HG03060 (cell line): ENCODE measurements around the gene LRRC2.
"Not testable (repeated sequence)": the region's sequence is repeated elsewhere in the genome, so short reads cannot be mapped to it uniquely, and the experiment has no call there.

Source experiments
- ATAC-seq: cut with Tn5 transposase; IDR thresholded peaks from one replicate; pipeline ENCODE4 v1.9.1; 2021; ENCODE audit warnings: low read depth, moderate number of reproducible peaks; ENCODE audit not compliant: unreplicated experiment

Gene LRRC2

DNA sequence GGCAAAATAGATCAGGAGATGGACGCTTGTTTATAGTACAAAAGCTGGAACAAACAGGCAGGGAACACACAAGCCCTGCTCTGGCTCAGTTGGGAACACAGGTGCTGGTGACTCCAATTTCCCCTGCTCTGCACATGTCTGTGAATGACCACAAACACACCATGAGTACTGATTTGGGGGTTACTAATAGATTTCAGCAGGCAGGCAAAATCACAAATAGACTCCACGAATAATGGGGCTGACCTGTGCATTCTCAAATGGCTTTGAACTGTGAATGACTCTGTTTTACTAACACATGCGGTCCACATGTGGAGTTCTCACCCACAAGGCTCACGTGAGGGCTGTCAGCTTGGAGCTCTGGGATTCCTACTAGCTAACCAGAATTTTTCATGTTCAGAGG is 64.4 kb downstream of the LRRC2 start:
- ATAC-seq = no peak

DNA sequence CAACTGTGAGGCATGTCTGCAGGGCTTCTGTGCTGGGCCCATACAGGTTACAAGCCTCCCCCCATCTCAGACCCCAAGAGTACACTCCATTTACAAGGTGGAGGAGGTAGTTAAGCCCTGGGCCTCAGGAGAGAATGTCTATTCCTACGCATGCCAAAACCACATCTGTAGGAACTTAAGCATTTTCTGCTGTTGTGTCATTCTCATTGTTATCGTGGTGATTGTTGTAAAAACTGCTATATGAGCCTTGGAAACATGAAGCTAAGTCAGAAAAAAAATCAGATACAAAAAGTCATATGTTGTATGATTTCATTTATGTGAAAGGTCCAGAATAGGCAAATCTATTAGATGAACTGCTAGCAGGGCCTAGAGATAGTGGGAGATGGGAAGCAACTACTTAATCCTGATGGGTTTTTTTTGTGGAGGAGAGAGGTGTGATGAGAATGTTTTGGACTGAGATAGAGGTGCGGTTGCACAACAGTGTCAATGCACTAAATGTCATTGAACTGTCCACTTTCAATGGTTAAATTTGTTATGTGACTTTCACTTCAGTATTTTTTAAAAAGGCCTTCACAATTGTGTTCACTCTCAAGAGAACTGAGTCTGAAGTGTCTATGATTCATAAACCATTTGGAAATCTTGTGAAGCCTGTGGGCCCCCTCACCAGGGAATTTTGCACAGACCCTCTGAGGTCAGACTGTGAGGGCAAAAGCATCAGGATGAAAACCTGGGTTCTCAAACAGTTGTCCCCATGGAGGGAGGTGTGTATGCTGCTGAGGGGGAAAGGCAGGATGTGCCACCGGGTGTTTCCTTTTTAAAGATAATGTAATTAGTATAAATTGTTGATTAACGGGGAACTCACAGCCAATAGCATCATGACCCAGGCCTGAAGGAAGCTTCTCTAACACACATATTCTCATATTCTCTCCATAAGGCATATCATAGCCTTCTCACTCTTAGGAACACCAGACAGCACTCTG is 65.2 kb downstream of the LRRC2 start:
- ATAC-seq = no peak

DNA sequence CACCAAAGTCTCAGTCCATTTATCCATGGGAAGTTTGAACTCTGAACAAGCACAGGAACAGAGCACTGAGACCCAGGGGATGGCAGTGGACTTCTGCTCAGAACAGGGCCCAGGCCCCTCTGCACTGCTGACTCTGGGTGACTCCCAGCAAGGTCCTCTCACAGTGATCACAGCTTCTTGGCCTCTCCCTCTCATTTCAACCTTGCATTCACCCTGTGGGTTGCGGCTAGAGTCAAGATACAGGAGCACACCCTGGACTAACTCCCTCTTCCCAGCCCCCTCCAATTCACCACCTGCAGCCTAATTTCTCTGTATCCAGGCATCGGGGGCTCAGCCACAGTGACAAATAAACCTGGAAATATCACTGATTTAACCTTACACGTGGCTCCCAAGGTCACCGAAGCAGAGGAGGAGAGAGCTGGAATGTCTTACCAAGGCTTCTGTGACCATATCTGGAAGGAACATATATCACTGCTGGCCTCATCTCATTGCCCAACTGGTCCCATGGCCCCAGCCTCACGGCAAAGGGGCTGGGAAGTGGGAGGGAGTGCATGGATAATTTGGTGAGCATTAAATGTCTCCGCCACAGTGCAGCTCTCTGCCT is 67.1 kb downstream of the LRRC2 start:
- no peak for ATAC-seq

DNA sequence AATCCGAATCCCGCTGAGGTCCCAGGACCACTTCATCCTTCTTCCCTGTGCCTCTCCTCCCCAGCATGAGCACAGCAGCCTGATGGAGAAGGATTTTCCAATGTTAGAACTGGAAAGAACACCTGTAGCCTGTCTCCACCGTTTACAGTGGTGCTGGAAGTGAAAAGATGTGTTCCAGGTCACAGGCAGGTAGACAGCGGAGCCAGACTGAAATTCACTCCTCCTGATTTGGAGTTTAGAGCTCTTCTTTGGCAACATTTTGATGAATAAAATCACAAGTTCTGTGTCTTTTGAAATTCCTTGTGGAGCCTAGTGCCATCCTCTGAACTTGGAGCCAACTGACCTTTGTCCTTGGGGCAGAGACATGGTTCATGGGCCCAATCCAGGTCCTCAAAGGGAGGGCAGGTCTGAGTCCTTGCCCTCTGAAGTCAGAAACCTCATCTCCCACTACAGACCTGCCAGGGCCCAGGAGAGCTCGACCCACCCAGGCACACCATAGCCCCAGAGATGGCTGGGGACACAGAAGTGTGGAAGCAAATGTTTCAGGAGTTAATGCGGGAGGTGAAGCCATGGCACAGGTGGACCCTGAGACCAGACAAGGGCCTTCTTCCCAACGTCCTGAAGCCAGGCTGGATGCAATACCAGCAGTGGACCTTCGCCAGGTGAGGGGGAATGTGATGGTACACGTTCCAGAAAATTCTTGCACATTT is 68.4 kb downstream of the LRRC2 start, which contains the start of gene RTP3:
RTP3 (plus strand) TSS at position 421 of the 710 bp plus-strand sequence; CDS start at position 508, 87 bp downstream.
- ATAC-seq = no peak

DNA sequence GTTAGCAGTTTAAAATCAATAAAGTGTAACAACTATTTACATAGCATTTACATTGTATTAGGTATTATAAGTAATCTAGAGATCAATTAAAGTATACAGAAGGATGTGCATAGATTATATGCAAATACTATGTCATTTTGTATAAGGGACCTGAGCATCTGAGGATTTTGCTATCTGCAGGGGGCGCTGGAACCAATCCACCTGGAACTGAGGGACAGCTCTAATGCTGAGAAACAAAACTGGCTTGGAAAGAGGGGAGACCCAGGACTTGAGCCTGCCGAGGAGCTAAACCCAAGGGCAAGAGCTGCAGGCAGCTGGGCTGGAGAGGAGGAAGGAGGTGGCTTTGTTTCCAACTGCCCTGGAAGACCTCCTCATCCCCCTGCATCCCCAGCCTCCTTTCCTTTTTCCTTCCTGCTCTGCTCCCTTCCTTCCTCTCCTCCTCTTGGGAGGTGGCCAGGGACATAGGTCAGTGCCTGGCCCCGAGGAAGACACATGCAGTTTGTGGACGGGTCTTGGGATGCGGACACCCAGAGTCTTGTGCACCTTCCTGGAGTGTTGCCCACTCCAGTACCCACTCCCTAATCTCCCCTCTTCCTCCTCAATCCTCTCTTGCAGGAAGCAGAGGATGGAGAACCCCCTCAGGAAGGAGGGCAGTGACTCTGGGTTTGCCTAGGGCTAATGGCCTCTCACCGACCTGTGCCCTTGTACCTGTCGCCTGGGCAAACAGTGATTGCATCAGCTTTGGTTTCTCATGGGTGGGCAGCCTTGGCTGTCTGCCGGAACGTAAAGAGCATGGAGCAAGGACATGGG is 69.2 kb downstream of the LRRC2 start:
- no peak for ATAC-seq

DNA sequence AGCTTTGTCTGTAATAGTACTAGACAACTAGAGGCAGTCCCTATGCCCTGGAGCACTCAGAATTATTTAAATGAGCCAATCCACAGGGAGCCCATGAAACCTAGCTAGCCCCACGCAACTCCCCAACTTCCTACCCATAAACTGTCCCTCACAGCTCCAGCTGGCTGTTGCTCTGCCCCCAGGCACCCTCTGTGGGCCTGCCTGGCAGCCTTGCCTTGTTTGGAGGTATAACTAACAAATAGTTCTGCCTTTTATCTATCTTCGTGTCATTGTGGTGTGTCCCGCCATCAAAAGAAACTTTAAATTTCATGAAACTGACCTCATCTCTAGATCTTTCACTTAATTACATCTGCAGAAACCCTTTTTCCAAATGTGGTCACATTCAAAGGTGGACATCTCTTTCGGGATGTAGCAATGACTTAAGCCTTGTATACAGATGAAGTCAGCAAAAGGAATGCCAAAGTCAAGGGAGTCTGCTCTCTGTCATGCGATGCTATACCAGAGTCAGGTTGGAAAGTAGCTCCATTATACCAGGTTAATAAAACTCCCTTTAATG is 70.1 kb downstream of the LRRC2 start:
- ATAC-seq = no peak

DNA sequence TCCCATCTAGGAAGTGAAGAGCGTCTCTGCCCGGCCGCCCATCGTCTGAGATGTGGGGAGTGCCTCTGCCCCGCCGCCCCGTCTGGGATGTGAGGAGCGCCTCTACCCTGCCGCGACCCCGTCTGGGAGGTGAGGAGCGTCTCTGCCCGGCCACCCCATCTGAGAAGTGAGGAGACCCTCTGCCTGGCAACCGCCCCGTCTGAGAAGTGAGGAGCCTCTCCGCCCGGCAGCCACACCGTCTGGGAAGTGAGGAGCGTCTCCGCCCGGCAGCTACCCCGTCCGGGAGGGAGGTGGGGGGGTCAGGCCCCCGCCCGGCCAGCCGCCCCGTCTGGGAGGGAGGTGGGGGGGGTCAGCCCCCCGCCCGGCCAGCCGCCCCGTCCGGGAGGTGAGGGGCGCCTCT is 71.6 kb downstream of the LRRC2 start:
- not testable (repeated sequence) for ATAC-seq

DNA sequence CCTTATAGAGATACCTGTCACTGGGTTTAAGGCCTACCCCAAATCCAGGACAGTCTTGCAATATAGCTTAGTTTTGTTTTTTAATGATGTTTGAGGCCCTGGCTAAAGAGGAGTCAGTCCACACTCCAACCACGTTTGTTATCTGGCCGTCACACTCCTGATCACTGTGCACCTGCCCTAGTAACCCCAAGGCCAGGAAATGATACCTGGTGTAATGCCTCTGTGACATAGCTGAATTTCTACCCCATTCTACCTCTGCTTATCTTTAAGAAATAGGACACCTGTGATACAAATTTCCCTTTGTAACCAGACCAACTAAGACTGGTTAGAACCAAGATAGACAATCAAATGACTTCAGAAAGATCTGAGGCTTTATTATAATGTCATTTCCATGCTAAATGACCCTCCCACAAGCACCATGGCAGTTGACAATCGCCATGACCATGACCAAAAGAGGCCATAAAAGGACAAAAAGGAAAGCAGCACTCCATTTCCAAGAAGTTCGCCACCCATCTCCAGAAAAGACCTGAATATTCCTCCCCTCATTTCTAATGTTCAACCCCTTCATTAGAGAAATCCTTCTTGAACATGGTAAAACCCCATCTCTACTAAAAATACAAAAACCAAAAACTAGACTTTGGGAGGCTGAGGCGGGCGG is 73.1 kb downstream of the LRRC2 start:
- no peak for ATAC-seq

DNA sequence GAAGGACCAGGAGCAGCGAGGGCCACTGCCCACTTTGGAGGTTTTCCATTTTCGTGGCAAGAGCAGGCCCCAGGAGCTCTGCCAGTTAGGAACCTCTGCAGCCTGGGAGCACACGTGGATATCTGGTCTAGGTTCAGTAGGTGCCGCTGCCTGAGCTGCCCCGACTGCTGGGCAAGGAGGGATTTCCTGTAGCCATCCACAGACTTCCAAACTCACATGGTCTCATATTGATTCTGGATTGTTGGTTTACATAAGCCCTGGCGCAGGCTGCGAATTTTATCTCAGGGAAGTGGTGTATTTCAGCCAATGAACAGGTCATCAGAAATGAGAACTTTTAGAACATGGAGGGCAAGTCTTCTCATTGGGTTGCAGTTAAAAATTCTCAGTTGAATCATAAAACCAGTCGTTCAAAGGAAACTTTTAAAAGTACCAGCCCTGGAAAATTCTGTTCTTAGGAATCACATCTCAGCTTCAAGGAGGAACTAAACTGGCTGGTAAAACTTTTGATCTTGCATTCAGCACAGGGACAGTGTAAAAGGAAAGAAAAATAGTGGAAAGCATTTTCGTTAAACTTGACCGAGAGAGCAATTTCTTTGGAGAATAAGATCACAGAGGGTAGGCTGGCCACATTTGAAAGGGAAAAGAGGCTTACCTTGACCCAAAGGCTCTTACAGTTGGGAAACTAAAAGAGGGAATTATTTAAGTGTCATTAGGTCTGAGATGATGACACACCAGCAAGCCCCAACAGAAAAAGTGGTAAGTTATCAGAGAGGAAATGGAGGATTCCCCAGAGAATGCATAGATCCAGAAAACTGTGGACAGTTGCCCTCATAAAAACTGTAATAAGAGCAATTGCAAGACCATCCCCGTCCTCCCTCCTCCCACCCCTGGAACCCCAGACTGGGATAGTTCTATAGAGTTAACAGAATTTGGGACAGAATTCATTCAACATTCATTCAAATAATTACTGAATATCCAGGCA is 74.7 kb downstream of the LRRC2 start:
- no peak for ATAC-seq

DNA sequence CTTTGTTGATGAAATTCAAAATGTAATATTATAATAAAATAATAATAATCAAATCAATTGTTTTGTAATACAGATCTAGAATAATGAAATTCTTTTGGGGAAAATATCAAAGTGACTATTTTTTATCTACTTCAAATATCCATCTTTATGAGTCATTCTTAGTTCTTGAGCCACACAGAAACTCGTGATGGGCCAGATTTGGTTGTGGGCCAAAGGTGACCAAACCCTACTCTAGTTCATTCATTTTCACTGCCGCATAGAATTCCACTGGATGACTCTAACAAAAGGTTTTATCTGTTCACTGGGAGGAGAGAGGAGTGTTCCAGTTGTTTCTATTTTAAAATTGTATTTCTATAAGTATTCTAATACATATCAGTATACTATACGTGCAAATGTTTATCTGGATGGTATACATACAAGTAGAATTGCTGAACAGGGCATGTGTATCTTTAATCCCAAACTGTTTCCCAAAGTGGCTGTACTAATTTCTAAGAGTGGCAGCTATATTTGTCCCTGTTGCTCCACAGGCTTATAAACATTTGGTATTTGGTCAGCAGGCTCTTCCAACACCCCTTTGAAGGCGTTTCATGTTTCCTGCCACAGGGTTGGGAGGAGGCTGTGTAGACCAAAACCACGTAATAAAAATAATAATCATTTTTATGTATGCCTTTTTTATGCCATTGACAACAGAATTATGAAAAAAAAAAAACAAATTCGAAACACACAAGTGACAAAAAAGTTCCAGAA is 75.6 kb downstream of the LRRC2 start:
- no peak for ATAC-seq

DNA sequence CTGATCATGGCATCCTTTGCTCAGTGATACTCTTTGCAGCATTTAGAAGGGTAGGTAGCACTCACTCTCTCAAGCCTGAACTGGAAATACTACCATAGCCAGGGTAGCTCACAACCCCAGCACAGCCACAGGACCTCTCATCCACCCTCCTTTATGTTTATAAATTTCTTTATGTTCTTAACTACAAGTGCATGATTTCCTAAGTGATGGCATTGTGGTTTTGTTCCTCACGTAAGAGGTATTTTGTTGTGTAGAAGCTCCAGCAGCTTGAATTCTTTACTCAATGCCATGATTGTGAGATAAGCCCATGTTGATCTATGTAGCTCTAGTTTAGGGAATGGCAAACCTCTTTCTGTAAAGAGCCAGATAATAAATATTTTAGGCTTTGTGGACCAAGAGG is 76.2 kb downstream of the LRRC2 start:
- no peak for ATAC-seq

DNA sequence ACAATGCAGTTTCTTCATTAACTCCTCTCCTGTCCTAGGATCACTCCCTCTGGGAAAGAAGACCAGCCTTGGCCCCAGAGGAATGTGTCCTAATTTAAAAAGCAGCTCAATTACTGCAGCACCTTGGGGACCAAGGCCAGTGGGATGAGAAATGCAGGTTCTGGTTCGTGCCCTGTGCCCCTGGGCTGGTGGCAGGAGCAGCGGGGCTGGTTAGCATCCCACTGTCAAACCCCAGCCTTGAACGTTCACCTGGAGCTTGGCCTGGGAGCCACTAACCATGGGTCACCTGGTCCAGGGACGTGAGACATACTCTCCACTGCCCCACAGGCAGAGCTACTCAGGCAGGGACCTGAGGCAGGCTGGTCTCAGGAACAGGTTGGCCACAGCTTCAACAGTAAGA is 76.7 kb downstream of the LRRC2 start:
- no peak for ATAC-seq

DNA sequence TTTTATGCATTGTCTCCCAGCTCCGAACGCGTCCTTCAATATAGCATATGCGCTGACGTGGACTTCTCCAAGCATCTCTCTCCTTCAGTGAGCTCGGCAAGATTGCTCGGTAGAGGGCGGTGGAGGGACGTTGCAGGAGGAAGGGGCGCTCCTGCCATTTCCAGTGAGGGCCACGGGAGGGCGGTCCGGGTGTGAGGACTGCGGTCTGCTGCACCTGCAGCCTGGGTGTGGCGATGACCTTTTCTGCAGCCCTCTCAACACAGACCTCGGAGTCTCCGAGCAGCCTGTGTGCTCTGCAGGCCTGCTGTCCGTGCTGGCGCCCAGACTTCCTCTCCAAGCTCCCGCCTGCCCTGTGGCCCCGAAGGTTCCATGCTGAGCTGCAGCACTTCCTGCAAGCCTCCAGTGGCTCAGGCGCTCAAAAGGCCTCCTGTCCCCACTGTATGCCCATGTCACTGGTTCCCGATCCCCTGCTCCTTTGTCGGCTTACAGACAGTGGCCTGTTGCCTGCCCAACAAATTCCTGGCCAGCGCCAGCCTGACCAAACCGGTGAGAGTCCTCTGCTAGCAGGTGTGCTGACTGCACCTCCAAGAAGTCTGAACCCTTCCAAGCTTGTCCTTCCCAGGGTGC is 77.3 kb downstream of the LRRC2 start:
- ATAC-seq = peak; percentile 75

DNA sequence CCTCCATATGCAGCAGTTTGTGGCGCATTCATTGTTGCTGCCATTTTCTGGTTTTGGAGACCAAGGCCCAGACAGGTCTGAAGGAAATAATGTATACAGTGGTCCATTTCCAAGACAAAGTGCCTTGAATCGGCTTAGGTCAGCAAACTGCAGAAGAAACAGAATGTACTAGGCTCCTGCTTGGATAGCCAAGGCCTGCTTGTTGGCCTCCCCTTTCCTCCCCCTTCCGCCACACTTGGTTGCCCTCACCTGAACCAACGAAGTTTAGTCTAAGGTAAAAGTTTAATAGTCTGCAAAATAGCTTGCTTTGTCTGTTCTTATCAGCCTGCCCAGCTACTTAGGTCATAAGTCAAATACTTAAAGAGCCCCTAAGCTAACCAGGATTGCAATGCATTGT is 80.3 kb downstream of the LRRC2 start:
- no peak for ATAC-seq

DNA sequence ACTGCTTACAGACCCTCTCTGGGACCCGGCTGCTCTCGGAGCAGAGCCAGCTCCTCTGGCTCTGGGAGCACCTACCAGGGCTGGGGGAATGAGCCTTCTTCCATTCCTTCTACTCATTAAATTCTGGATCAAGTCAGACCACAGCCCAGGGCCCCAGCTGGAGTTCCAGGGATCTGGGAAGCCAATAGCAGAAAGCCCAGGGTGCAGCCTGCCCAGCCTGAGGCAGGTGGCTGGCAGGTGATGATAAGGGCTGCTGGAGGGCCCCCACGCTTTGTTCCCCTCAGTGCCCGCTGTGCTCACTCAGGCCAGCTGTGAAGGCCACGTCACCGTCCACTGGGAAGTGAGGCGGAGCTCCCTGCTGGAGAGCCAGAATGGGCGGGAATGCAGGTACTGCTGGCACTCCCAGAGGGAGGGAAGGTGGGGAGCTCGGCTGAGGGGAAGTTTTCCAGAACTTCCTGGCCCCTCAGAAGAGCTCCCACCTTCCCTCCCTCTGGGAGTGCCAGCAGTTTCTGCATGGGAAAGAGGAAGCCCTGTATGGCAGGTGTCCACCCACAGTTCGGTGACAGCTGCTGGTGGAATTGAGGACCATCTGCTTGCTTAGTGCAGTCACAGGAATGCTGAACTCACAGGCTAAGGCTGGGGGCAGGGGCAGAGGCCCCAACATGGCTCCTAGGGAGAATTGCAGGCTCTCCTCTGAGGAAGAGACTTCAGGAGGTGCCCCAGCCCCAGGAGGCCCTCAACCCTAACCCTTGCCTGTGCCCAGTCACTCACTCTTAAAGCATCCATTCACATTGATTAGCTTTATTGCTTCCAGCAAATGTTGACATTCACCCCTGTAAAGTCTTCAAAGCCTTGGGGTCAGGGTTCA is 81.0 kb downstream of the LRRC2 start:
- no peak for ATAC-seq

DNA sequence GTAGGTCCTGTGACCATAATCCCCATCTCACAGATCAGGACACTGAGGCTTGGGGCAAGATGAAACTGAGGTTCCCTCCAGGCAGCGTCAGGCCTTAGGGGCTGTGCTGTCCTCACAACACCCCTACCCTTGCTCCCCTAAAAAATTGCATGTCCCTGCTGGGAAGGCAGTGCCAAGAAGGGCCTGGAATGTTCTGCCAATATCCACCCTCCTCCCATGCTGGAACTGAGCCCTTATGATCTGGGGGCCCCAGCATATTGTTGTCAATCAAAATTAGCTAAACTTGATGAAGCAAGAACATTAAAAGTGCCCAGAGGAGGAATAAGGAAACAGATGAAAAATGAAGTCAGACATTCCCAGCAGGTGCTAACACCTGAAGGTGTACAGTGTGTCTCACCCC is 81.7 kb downstream of the LRRC2 start:
- no peak for ATAC-seq
